BLaER1 treated with 17β-estradiol and CSF1 and Interleukin-3, amounts not matched to agents 10 nM and 100 nM (cell line): ENCODE measurements around the gene RNF225.

Experiments
- H3K27ac ChIP-seq, 11 experiments: shearing (Covaris generic); formaldehyde crosslinking; 2 replicates each; pipeline ENCODE4 v1.8.1; 2022
- H3K27me3 ChIP-seq, 11 experiments: shearing (Covaris generic); formaldehyde crosslinking; 2 replicates each; pipeline ENCODE4 v1.8.1; 2022
- H3K36me3 ChIP-seq, 11 experiments: shearing (Covaris generic); formaldehyde crosslinking; 2 replicates each; pipeline ENCODE4 v1.8.1; 2022
- H3K4me1 ChIP-seq, 10 experiments: shearing (Covaris generic); formaldehyde crosslinking; 2 replicates each; pipeline ENCODE4 v1.8.1; 2022
- H3K4me2 ChIP-seq, 11 experiments: shearing (Covaris generic); formaldehyde crosslinking; 2 replicates each; pipeline ENCODE4 v1.8.1; 2022
- H3K4me3 ChIP-seq, 10 experiments: shearing (Covaris generic); formaldehyde crosslinking; 2 replicates each; pipeline ENCODE4 v1.8.1; 2022
- H3K9ac ChIP-seq, 11 experiments: shearing (Covaris generic); formaldehyde crosslinking; 2 replicates each; pipeline ENCODE4 v1.8.1; 2022
- H3K9me3 ChIP-seq, 11 experiments: shearing (Covaris generic); formaldehyde crosslinking; replicated peaks in 1 of 11; 2 replicates each; pipeline ENCODE4 v1.8.1; 2022
- H4K20me1 ChIP-seq, 11 experiments: shearing (Covaris generic); formaldehyde crosslinking; 2 replicates each; pipeline ENCODE4 v1.8.1; 2022
- Cebpa-rat ChIP-seq, 11 experiments: shearing (Covaris generic); IDR thresholded peaks; 2 replicates each; pipeline ENCODE4 v1.8.1; 2022

The RNF225 gene

DNA sequence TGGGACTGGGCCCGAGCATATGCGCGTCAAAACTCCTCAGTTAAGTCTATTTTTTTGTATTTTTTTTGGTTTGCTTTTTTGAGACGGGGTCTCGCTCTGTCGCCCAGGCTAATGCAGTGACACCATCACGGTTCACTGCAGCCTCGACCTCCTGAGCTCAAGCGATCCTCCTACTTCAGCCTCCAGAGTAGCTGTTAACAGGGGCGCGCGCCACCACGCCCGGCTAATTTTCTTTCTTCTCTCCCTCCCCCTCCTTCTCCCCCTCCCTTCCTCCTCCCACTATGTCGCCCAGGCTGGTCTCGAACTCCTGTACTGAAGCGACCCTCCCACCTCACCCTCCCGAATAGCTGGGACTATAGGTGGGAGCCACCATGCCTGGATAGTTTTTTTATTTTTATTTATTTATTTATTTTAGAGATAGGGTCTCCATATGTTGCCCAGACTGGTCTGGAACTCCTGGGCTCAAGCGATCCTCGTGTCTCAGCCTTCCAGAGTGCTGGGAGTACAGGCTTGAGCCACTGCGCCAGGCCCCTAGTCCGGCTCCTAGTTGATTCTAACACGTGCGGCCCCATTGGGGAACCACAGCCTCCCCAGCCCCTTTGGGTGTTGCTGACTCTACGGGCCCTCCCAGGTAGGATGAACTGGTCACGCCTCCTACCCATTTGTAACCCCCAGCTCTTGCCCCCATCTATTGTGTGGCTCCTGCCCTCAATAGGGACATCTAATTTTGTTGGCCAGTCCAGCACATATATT lies 13.8 kb upstream of the RNF225 start:
- peak overlapping the region; percentile 70 to 96 (median 93); a peak in 21 of 22 replicates for H3K27ac ChIP-seq
- no peaks in the 10 kb centered on the region for H3K27me3 ChIP-seq
- TF ChIP-seq Cebpa-rat (IDR thresholded peaks at IDR 0.05), result no peak
- H4K20me1 ChIP-seq, result no peaks in the 10 kb centered on the region
- H3K4me3 ChIP-seq, result peak overlapping the region; percentile 65 to 82 (median 75)
- H3K9ac ChIP-seq, result peak overlapping the region; percentile 81 to 96 (median 89)
- peaks cover 54 to 71% (median 66%) of the 10 kb centered on the region in 10 experiments for H3K4me1 ChIP-seq
- no peaks in the 10 kb centered on the region for H3K36me3 ChIP-seq
- no peaks in the 10 kb centered on the region for H3K9me3 ChIP-seq
- peak overlapping the region; percentile 81 to 99 (median 95) for H3K4me2 ChIP-seq

DNA sequence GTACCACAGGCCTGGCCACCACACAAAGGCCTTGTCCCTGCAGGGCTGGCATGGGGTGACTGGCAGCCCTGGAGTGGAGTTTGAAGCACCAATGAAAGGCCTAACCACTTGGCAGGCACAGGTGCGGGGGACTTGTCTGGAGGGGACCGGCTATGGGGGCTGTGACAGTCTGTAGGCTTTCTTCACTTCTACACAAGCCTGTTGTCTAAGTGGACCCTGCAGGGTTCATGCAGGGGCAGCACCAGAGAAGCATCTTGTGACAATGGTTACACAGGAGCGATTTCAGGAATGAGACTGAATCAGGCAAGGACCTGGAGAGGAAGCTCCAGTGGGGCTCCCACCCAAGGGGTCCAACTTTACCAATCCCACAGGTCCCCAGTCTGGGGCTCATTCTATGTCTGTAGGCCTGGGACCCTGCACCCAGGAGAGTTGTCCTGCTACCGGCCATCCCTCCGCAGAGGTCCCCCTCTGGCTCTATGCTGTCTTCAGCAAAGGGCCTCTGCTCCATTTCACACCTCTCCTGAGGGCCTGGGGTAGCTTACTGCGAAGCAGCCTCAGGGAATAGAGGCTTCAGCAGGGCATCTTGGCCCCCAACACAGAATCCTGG lies 12.4 kb upstream of the RNF225 start:
- peaks cover 3 to 9% (median 7%) of the 10 kb centered on the region in 11 experiments; a peak in 19 of 22 replicates for H4K20me1 ChIP-seq
- no peaks in the 10 kb centered on the region for H3K27me3 ChIP-seq
- peak overlapping the region in 10 of 11 experiments; percentile 81 to 96 (median 90); a peak in 19 of 22 replicates for H3K9ac ChIP-seq
- H3K4me2 ChIP-seq, result peak overlapping the region; percentile 81 to 99 (median 95)
- peak overlapping the region in 3 of 10 experiments; percentile 21 to 80 (median 76); a peak in 5 of 20 replicates for H3K4me3 ChIP-seq
- peaks cover under 1 to 5% (median 4%) of the 10 kb centered on the region in 11 experiments; a peak in 19 of 22 replicates for H3K36me3 ChIP-seq
- TF ChIP-seq Cebpa-rat (IDR thresholded peaks at IDR 0.05), result no peak
- H3K4me1 ChIP-seq, result peaks cover 58 to 75% (median 70%) of the 10 kb centered on the region in 10 experiments
- H3K9me3 ChIP-seq, result no peaks in the 10 kb centered on the region
- peak overlapping the region in 10 of 11 experiments; percentile 26 to 96 (median 93); a peak in 16 of 22 replicates for H3K27ac ChIP-seq

GRCh38 chr19:58385313-58385890 lies 10.1 kb upstream of the RNF225 start:
- H3K4me2 ChIP-seq, result peak overlapping the region; percentile 89 to 99 (median 97)
- no peaks in the 10 kb centered on the region for H3K27me3 ChIP-seq
- H3K9me3 ChIP-seq, result no peaks in the 10 kb centered on the region
- peak overlapping the region; percentile 89 to 98 (median 95) for H3K9ac ChIP-seq
- peak overlapping the region; percentile 93 to 99 (median 96); a peak in 21 of 22 replicates for H3K27ac ChIP-seq
- no peak for TF ChIP-seq Cebpa-rat (IDR thresholded peaks at IDR 0.05)
- H4K20me1 ChIP-seq, result peaks cover 20 to 33% (median 30%) of the 10 kb centered on the region in 11 experiments; a peak in 21 of 22 replicates
- H3K4me1 ChIP-seq, result peaks cover 63 to 77% (median 72%) of the 10 kb centered on the region in 10 experiments
- peak overlapping the region in 8 of 10 experiments; percentile 80 to 96 (median 89); a peak in 15 of 20 replicates for H3K4me3 ChIP-seq
- peaks cover 23 to 28% (median 27%) of the 10 kb centered on the region in 11 experiments for H3K36me3 ChIP-seq

DNA sequence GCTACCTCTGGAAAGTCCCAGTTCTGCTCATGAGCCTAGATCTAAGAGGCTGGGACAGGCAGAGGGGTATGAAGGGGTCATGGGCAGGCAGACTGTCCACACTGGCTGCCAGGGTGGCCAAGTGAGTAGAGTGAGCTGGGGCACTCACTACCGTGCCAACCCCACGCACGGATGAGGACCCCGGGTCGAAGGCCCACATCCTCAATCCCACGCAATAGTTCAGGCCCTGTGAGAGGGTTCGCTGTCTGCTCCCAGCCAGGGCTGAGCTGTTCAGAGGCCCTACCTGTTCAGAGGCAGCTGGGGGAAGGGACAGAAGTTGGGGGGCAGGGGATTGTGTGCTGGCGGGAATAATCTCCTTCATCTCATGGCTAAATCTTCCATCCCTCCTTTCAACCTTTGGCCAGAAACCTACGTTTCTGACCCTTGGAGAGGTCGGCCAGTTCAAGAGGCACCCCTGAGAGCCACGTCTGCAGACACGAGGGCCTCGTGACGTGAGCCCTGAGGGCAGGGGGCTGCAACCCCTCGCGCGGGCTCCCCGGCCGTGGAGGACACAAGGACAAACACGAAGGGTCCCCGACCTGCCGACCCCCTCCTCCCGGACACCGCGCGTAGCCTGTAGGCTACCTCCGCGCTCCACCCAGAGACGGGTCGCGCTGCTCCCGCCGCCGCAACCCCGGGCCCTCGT lies 9.4 kb upstream of the RNF225 start:
- H3K9me3 ChIP-seq, result no peaks in the 10 kb centered on the region
- H3K9ac ChIP-seq, result peak overlapping the region; percentile 89 to 98 (median 95)
- no peaks in the 10 kb centered on the region for H3K27me3 ChIP-seq
- peak overlapping the region; percentile 89 to 99 (median 97) for H3K4me2 ChIP-seq
- peaks cover 66 to 83% (median 78%) of the 10 kb centered on the region in 10 experiments for H3K4me1 ChIP-seq
- TF ChIP-seq Cebpa-rat (IDR thresholded peaks at IDR 0.05), result no peak
- peak overlapping the region; percentile 93 to 99 (median 96) for H3K27ac ChIP-seq
- H3K36me3 ChIP-seq, result peaks cover 30 to 34% (median 33%) of the 10 kb centered on the region in 11 experiments
- peaks cover 25 to 39% (median 36%) of the 10 kb centered on the region in 11 experiments; a peak in 21 of 22 replicates for H4K20me1 ChIP-seq
- peak overlapping the region; percentile 80 to 96 (median 90) for H3K4me3 ChIP-seq

GRCh38 chr19:58386576-58387337 lies 8.7 kb upstream of the RNF225 start, which contains the start of gene RPS5:
RPS5 (plus strand) TSS chr19:58387269; CDS start chr19:58388138, 869 bp downstream.
- H3K4me1 ChIP-seq, result peaks cover 65 to 88% (median 81%) of the 10 kb centered on the region in 10 experiments
- H3K4me2 ChIP-seq, result peak within 1 kb of the TSS; percentile 95 to 99 (median 98)
- H3K36me3 ChIP-seq, result peaks cover 37 to 42% (median 40%) of the 10 kb centered on the region in 11 experiments
- H3K27ac ChIP-seq, result peak within 1 kb of the TSS; percentile 93 to 99 (median 96)
- H3K9ac ChIP-seq, result peak within 1 kb of the TSS; percentile 89 to 98 (median 95)
- peaks cover 32 to 46% (median 44%) of the 10 kb centered on the region in 11 experiments; a peak in 21 of 22 replicates for H4K20me1 ChIP-seq
- peak within 1 kb of the TSS; percentile 80 to 96 (median 90) for H3K4me3 ChIP-seq
- H3K9me3 ChIP-seq, result no peaks in the 10 kb centered on the region
- TF ChIP-seq Cebpa-rat (IDR thresholded peaks at IDR 0.05), result no peak
- no peaks in the 10 kb centered on the region for H3K27me3 ChIP-seq

GRCh38 chr19:58387338-58388174 lies 7.9 kb upstream of the RNF225 start:
- Histone ChIP-seq H3K9ac (peak overlapping the region; percentile 89 to 98 (median 95)), H3K9me3 (no peaks in the 10 kb centered on the region), H3K27me3 (no peaks in the 10 kb centered on the region), H3K4me1 (peaks cover 57 to 86% (median 74%) of the 10 kb centered on the region in 10 experiments), H3K4me2 (peak overlapping the region; percentile 88 to 99 (median 96)), H4K20me1 (peaks cover 40 to 54% (median 52%) of the 10 kb centered on the region in 11 experiments; a peak in 21 of 22 replicates), H3K36me3 (peaks cover 45 to 50% (median 48%) of the 10 kb centered on the region in 11 experiments), H3K4me3 (peak overlapping the region; percentile 80 to 96 (median 90)), H3K27ac (peak overlapping the region; percentile 93 to 99 (median 96))
- no peak for TF ChIP-seq Cebpa-rat (IDR thresholded peaks at IDR 0.05)

DNA sequence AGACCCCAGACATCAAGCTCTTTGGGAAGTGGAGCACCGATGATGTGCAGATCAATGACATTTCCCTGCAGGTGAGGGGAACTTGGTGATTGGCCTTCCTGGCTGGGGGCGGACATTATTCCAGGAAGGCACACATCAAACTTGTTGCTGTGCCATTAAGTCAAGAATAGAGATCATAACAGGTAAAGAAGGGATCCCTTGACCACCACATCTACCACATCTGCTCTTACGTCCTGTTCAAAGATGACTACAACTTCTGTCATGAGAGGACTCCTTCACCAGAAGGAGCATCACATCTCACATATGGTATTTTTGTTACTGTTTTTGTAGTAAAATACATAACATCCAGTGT lies 7.3 kb upstream of the RNF225 start:
- TF ChIP-seq Cebpa-rat (IDR thresholded peaks at IDR 0.05), result no peak
- Histone ChIP-seq H3K4me3 (peak overlapping the region; percentile 80 to 96 (median 90)), H3K36me3 (peaks cover 51 to 56% (median 54%) of the 10 kb centered on the region in 11 experiments), H3K27me3 (no peaks in the 10 kb centered on the region), H3K9me3 (no peaks in the 10 kb centered on the region), H3K27ac (peak overlapping the region in 9 of 11 experiments; percentile 95 to 99 (median 97); a peak in 19 of 22 replicates), H3K4me2 (peak overlapping the region; percentile 88 to 99 (median 96)), H4K20me1 (peaks cover 46 to 60% (median 58%) of the 10 kb centered on the region in 11 experiments; a peak in 21 of 22 replicates), H3K4me1 (peaks cover 51 to 81% (median 68%) of the 10 kb centered on the region in 10 experiments), H3K9ac (peak overlapping the region; percentile 89 to 98 (median 95))
